Liver (tissue), 3 donors: ENCODE data around the gene CCDC158.

Experiments used
- RAD21 ChIP-seq, 2 donors: IDR thresholded peaks; 2 replicates each; pipeline ENCODE4 v1.6.1; 2016; ENCODE audit warnings: antibody characterized with exemption in 2 of 2, mild to moderate bottlenecking in 2 of 2
- TAF1 ChIP-seq: conservative IDR thresholded peaks from 2 replicates; pipeline ENCODE4 v1.6.1; 2016; ENCODE audit warnings: antibody characterized with exemption, mild to moderate bottlenecking
- TF ChIP-seq, protein P1 (sequence below): fragments of 150-350 bp; IDR thresholded peaks from 2 replicates; pipeline ENCODE4 v1.5.1; 2017; ENCODE audit warnings: improper control_type of control experiment, low read depth, low read length; ENCODE audit not compliant: missing input control
- donor health status: healthy.
- donor health status: healthy.

GRCh38 chr4:76293772-76294171 is 127.2 kb downstream of the CCDC158 start:
- no peak for TF ChIP-seq TAF1
- TF ChIP-seq, protein P1, sequence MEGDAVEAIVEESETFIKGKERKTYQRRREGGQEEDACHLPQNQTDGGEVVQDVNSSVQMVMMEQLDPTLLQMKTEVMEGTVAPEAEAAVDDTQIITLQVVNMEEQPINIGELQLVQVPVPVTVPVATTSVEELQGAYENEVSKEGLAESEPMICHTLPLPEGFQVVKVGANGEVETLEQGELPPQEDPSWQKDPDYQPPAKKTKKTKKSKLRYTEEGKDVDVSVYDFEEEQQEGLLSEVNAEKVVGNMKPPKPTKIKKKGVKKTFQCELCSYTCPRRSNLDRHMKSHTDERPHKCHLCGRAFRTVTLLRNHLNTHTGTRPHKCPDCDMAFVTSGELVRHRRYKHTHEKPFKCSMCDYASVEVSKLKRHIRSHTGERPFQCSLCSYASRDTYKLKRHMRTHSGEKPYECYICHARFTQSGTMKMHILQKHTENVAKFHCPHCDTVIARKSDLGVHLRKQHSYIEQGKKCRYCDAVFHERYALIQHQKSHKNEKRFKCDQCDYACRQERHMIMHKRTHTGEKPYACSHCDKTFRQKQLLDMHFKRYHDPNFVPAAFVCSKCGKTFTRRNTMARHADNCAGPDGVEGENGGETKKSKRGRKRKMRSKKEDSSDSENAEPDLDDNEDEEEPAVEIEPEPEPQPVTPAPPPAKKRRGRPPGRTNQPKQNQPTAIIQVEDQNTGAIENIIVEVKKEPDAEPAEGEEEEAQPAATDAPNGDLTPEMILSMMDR, result no peak
- TF ChIP-seq RAD21 (IDR thresholded peaks at IDR 0.05), result no peak
